Measurements from ENCODE around the gene CIITA.
A peak's percentile ranks its signal among the peaks of the same experiment; 100 is the strongest.
"Not testable (repeated sequence)": the region's sequence is repeated elsewhere in the genome, so short reads cannot be mapped to it uniquely, and the experiment has no call there.

CIITA gene

GRCh38 chr16:10911267-10911666 is 34.3 kb downstream of the CIITA start:
- Histone ChIP-seq H3K36me3 (ENCODE audit: insufficient read depth, low read length) (no peaks in the 10 kb centered on the region), H3K27me3 (ENCODE audit: control insufficient read depth, insufficient read depth, low read length) (peaks cover 36% of the 10 kb centered on the region), H3K9ac (ENCODE audit: low read depth, low read length) (no peak overlapping the region), H3K9me3 (replicated peaks; ENCODE audit: low read length) (no peaks in the 10 kb centered on the region), H3K4me2 (ENCODE audit: low read length) (no peak overlapping the region), H3K4me1 (ENCODE audit: control insufficient read depth, insufficient read depth, low read length) (no peaks in the 10 kb centered on the region), H3K4me3 (ENCODE audit: low read length) (no peak overlapping the region)

- H3K4me3 ChIP-seq (ENCODE audit: low read length): no peak overlapping the region
Measured at GRCh38 chr16:10916534-10916933, 39.5 kb downstream of the CIITA start.

GRCh38 chr16:10918294-10919002 is 41.4 kb downstream of the CIITA start:
- Histone ChIP-seq H3K4me2 (ENCODE audit: low read length) (peak overlapping the region; percentile 49), H3K4me3 (ENCODE audit: low read length) (no peak overlapping the region), H3K9me3 (replicated peaks; ENCODE audit: low read length) (no peaks in the 10 kb centered on the region), H3K4me1 (ENCODE audit: control insufficient read depth, insufficient read depth, low read length) (peaks cover 11% of the 10 kb centered on the region), H3K9ac (ENCODE audit: low read depth, low read length) (no peak overlapping the region), H3K36me3 (ENCODE audit: insufficient read depth, low read length) (no peaks in the 10 kb centered on the region), H3K27me3 (ENCODE audit: control insufficient read depth, insufficient read depth, low read length) (peaks cover 7% of the 10 kb centered on the region)

More at GRCh38 chr16:10916534-10916933, 39.5 kb downstream of the CIITA start:
- Histone ChIP-seq H3K4me2 (ENCODE audit: low read length) (no peak overlapping the region), H3K36me3 (ENCODE audit: insufficient read depth, low read length) (no peaks in the 10 kb centered on the region), H3K9me3 (replicated peaks; ENCODE audit: low read length) (no peaks in the 10 kb centered on the region), H3K9ac (ENCODE audit: low read depth, low read length) (no peak overlapping the region), H3K4me1 (ENCODE audit: control insufficient read depth, insufficient read depth, low read length) (no peaks in the 10 kb centered on the region), H3K27me3 (ENCODE audit: control insufficient read depth, insufficient read depth, low read length) (peaks cover 15% of the 10 kb centered on the region)

GRCh38 chr16:10919003-10919351 is 42.0 kb downstream of the CIITA start:
- Histone ChIP-seq H3K4me3 (ENCODE audit: low read length) (no peak overlapping the region), H3K36me3 (ENCODE audit: insufficient read depth, low read length) (no peaks in the 10 kb centered on the region), H3K4me1 (ENCODE audit: control insufficient read depth, insufficient read depth, low read length) (peaks cover 11% of the 10 kb centered on the region), H3K27me3 (ENCODE audit: control insufficient read depth, insufficient read depth, low read length) (peaks cover 7% of the 10 kb centered on the region), H3K9me3 (replicated peaks; ENCODE audit: low read length) (no peaks in the 10 kb centered on the region), H3K4me2 (ENCODE audit: low read length) (no peak overlapping the region), H3K9ac (ENCODE audit: low read depth, low read length) (no peak overlapping the region)

- Histone ChIP-seq H3K27me3 (ENCODE audit: control insufficient read depth, insufficient read depth, low read length) (peaks cover 3% of the 10 kb centered on the region), H3K4me1 (ENCODE audit: control insufficient read depth, insufficient read depth, low read length) (peaks cover 11% of the 10 kb centered on the region), H3K4me3 (ENCODE audit: low read length) (no peak overlapping the region), H3K36me3 (ENCODE audit: insufficient read depth, low read length) (peaks cover 5% of the 10 kb centered on the region), H3K4me2 (ENCODE audit: low read length) (no peak overlapping the region), H3K9ac (ENCODE audit: low read depth, low read length) (no peak overlapping the region), H3K9me3 (replicated peaks; ENCODE audit: low read length) (no peaks in the 10 kb centered on the region)
Measured at GRCh38 chr16:10920726-10921427, 43.9 kb downstream of the CIITA start.

- Histone ChIP-seq H3K9me3 (replicated peaks; ENCODE audit: low read length) (no peaks in the 10 kb centered on the region), H3K27me3 (ENCODE audit: control insufficient read depth, insufficient read depth, low read length) (no peaks in the 10 kb centered on the region), H3K4me2 (ENCODE audit: low read length) (peak overlapping the region; percentile 30), H3K4me1 (ENCODE audit: control insufficient read depth, insufficient read depth, low read length) (peaks cover 11% of the 10 kb centered on the region), H3K4me3 (ENCODE audit: low read length) (no peak overlapping the region), H3K36me3 (ENCODE audit: insufficient read depth, low read length) (peaks cover 7% of the 10 kb centered on the region), H3K9ac (ENCODE audit: low read depth, low read length) (no peak overlapping the region)
Measured at GRCh38 chr16:10921536-10922327, 44.7 kb downstream of the CIITA start.

GRCh38 chr16:10922328-10923145 is 45.5 kb downstream of the CIITA start:
- Histone ChIP-seq H3K9ac (ENCODE audit: low read depth, low read length) (no peak overlapping the region), H3K9me3 (replicated peaks; ENCODE audit: low read length) (no peaks in the 10 kb centered on the region), H3K4me2 (ENCODE audit: low read length) (peak overlapping the region; percentile 30), H3K36me3 (ENCODE audit: insufficient read depth, low read length) (peaks cover 11% of the 10 kb centered on the region), H3K4me3 (ENCODE audit: low read length) (no peak overlapping the region), H3K27me3 (ENCODE audit: control insufficient read depth, insufficient read depth, low read length) (no peaks in the 10 kb centered on the region), H3K4me1 (ENCODE audit: control insufficient read depth, insufficient read depth, low read length) (peaks cover 11% of the 10 kb centered on the region)

GRCh38 chr16:10923146-10923649 is 46.2 kb downstream of the CIITA start:
- Histone ChIP-seq H3K4me1 (ENCODE audit: control insufficient read depth, insufficient read depth, low read length) (peaks cover 11% of the 10 kb centered on the region), H3K36me3 (ENCODE audit: insufficient read depth, low read length) (peaks cover 15% of the 10 kb centered on the region), H3K27me3 (ENCODE audit: control insufficient read depth, insufficient read depth, low read length) (no peaks in the 10 kb centered on the region)

GRCh38 chr16:10923650-10924214 is 46.7 kb downstream of the CIITA start:
- H3K27me3 ChIP-seq (ENCODE audit: control insufficient read depth, insufficient read depth, low read length): no peaks in the 10 kb centered on the region
- H3K4me2 ChIP-seq (ENCODE audit: low read length): no peak overlapping the region
- no peaks in the 10 kb centered on the region for H3K9me3 ChIP-seq (replicated peaks; ENCODE audit: low read length)
- H3K36me3 ChIP-seq (ENCODE audit: insufficient read depth, low read length): peaks cover 19% of the 10 kb centered on the region
- no peak overlapping the region for H3K4me3 ChIP-seq (ENCODE audit: low read length)
- H3K9ac ChIP-seq (ENCODE audit: low read depth, low read length): no peak overlapping the region
- H3K4me1 ChIP-seq (ENCODE audit: control insufficient read depth, insufficient read depth, low read length): peaks cover 11% of the 10 kb centered on the region

More at GRCh38 chr16:10923146-10923649, 46.2 kb downstream of the CIITA start:
- Histone ChIP-seq H3K4me2 (ENCODE audit: low read length) (no peak overlapping the region), H3K9ac (ENCODE audit: low read depth, low read length) (no peak overlapping the region), H3K4me3 (ENCODE audit: low read length) (no peak overlapping the region), H3K9me3 (replicated peaks; ENCODE audit: low read length) (no peaks in the 10 kb centered on the region)

GRCh38 chr16:10925285-10925684 is 48.3 kb downstream of the CIITA start:
- H3K4me1 ChIP-seq (ENCODE audit: control insufficient read depth, insufficient read depth, low read length): peaks cover 15% of the 10 kb centered on the region
- H3K9me3 ChIP-seq (replicated peaks; ENCODE audit: low read length); H3K27me3 ChIP-seq (ENCODE audit: control insufficient read depth, insufficient read depth, low read length); H3K9ac ChIP-seq (ENCODE audit: low read depth, low read length); H3K4me2 ChIP-seq (ENCODE audit: low read length); H3K4me3 ChIP-seq (ENCODE audit: low read length): not testable (repeated sequence)
- H3K36me3 ChIP-seq (ENCODE audit: insufficient read depth, low read length): peaks cover 26% of the 10 kb centered on the region
